Activated CD8-positive, alpha-beta memory T cell treated with anti-CD3 and anti-CD28 coated beads, Interleukin-2, amount 50 U/mL, for 24 hours (primary cell): ENCODE data around the gene HES3.
"Not testable (repeated sequence)": the region's sequence is repeated elsewhere in the genome, so short reads cannot be mapped to it uniquely, and the experiment has no call there.

ENCODE experiments used
- DNase-seq: peaks from one replicate; pipeline ENCODE4 v3.0.0-alpha.2; 2020; ENCODE audit errors: extremely low read depth

Gene HES3

DNA sequence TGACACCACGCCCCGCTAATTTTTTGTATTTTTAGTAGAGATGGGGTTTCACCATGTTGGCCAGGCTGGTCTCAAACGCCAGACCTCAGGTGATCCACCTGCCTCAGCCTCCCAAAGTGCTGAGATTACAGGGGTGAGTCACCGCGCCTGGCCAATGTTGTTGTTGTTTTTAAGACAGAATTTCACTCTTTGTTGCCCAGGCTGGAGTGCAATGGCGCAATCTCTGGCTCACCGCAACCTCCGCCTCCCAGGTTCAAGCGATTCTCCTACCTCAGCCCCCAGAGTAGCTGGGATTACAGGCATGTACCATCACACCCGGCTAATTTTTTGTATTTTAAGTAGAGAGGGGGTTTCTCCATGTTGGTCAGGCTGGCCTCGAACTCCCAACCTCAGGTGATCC lies 24.3 kb upstream of the HES3 start:
- not testable (repeated sequence) for DNase-seq

- DNase-seq, result no peak
Measured at GRCh38 chr1:6220236-6220635, 23.7 kb upstream of the HES3 start.

DNA sequence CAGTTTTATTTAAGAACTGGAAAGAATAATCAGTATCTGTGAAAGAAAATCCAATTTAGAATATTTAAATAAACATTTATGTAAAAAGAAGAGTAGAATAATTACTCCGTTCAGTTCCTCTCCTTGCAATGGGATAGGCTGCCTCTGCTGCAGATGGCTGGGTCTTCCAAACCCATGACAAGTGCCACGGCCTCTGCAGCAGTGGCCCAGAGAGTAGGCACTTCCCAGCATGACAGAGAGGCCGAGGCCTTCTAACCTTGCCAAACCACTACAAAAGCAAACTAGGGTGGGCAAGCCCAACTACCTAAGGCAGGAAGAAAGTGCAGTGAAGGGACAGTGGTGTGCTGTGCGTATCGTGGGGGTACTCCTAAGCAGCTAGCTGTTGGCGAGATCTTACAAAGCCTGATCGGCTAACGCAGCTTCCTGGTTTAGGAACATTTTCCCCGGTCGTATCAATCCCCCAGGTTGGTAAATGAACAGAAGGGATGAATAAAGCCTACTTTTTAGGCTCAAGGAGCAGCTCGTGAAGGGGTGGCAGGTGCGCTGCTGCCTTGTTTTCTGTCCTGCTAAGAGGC lies 22.7 kb upstream of the HES3 start:
- DNase-seq, result no peak

DNA sequence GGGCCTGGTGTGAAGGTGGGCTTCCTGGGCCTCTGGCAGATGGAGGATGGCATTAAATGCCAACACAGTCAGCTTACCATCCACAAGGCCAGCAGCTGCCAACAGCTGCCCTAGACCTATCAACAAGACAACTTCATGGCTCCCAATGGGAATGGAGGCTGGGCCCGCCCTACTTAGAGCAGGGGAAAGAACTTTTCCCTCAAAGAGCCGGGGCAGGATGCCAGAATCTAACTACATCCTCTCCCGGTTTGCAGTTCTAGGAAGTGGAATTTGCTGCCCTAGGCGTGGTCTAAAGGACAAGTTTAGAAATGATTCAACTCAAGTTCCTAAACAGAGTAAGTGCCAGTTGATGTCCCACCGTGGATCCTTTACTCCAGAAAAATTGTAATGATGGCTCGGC lies 21.3 kb upstream of the HES3 start:
- DNase-seq, result no peak

DNA sequence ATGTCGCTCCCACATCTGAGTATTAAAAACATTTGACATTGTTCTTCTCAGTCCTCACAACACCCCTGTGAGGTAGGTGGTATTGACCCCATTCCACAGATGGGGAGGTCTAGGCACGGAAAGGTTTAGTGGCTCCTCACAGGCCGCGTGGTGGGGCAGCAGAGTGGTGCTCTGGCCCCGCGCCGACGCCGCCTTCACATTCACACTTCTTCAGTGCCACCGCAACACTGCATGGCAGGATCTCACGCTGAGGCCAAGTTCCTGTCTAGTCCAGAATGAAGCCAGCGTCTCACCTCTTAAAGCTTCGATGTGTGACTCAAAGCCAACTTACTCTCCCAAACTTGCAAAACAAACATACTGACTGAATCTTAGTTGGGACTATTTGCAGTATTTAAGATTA lies 20.4 kb upstream of the HES3 start:
- no peak for DNase-seq

DNA sequence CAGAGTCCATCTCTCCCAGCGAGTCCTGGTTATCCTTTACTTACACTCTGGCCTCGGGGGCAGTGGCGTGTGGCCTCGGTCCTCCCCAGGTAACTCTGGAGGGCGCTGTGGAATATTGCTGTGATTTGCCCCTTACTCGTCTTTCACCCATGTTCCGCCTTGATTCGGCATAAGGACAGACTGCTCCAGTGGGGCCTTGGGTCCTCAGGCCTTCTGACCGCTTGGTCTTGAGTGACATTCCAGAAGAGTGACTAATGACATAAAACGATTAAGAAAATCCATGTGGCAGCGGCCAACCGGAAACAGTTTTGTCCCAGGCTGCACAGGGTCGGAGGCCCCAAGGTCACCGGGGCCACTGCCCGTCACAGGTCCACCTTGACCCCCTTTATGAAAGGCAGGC lies 19.3 kb upstream of the HES3 start:
- no peak for DNase-seq

GRCh38 chr1:6225651-6226050 lies 18.3 kb upstream of the HES3 start:
- no peak for DNase-seq

DNA sequence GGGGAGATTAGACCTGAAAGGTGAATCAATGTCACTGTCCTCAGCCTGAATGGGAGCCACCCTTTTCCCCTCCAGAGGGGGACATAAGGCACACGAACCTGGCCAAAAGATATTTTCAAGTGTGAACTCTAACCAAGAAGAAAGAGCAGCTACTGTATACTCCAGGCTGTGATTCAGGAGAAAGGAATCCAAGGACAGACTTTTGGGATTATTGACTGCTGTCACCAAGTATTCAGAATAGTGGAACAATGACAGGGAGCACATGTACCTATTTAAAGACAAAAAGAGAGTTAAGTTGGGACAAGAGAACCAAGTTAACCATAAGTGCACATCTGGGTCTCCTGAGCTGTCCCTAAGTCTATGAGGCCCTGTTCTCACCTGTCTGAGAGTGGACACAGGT lies 10.6 kb upstream of the HES3 start:
- no peak for DNase-seq

GRCh38 chr1:6234502-6235295 lies 9.3 kb upstream of the HES3 start:
- DNase-seq, result no peak

DNA sequence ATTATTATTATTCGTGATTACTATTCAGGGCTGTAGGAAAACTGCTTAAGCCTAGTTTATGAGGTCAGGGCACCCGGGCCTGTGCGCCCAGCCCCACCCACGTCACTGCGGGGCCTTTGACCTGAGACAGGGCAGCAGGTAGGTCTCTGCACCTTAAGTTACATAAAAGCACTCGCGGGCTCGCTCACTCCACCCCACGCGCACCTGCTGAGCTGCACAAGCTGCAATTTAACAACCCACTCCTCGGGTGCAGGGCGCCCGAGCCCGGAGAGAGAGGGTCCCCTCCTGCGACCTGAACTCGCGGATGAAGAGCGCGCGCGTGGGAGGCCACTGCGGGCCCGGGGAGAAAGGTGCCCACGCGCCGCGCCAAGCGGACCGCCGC lies 8.7 kb upstream of the HES3 start:
- no peak for DNase-seq

DNA sequence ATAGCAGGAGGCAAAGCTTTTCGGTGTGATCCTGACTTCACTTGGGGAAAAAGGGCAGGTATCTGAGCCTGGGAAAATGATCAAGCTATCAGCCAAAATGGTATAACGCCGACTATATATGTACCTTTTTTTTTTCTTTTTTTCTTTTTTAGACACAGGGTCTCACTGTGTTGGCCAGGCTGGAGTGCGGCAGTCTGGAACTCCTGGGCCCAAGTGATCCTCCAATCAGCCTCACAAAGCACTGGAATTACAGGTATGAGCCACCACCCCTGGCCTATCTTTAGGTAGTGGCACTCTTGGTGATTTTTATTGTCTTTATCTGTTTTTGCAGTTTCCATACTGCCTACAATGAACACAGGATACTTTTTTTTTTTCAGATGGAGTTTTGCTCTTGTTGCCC lies 6.9 kb upstream of the HES3 start:
- no peak for DNase-seq

- no peak for DNase-seq
Measured at GRCh38 chr1:6239213-6239752, 4.7 kb upstream of the HES3 start.

DNA sequence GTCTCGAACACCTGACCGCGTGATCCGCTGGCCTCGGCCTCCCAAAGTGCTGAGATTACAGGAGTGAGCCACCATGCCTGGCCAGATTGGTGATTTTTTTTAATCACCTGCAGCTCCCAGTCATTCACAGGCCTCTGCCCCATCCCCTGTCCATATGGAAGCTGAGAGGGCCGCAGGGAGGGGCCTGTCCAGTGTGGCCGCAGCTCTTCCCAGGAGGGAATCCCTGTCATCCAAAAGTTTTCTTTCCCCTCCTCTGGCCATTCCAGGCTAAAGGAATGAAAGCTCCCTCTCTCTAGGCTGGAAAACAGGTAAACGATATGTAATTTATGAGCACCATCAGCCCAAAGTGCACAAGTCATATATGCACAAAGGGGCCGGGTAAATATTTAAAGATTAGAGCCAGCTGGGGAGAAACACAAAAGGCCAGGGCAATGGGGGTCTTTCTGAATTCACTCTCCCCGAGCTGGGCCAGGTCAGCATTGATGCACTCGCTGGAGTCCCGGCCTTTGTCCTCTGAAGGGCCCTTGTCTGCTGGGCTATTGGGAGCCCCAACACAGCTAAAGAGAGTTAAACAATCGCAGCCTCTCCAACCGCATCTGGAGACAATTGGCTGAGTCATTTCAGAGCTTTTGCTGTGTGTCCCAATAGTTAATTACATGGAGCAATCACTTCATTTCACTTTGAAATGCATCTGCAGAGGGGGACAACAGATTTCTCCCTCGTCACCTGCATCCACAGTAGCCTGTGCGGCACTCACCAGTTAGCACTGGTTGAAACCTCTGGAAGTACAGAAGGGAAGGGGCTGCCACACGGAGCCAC lies 3.8 kb upstream of the HES3 start:
- DNase-seq, result no peak

GRCh38 chr1:6241107-6241886 lies 2.7 kb upstream of the HES3 start:
- DNase-seq, result no peak

DNA sequence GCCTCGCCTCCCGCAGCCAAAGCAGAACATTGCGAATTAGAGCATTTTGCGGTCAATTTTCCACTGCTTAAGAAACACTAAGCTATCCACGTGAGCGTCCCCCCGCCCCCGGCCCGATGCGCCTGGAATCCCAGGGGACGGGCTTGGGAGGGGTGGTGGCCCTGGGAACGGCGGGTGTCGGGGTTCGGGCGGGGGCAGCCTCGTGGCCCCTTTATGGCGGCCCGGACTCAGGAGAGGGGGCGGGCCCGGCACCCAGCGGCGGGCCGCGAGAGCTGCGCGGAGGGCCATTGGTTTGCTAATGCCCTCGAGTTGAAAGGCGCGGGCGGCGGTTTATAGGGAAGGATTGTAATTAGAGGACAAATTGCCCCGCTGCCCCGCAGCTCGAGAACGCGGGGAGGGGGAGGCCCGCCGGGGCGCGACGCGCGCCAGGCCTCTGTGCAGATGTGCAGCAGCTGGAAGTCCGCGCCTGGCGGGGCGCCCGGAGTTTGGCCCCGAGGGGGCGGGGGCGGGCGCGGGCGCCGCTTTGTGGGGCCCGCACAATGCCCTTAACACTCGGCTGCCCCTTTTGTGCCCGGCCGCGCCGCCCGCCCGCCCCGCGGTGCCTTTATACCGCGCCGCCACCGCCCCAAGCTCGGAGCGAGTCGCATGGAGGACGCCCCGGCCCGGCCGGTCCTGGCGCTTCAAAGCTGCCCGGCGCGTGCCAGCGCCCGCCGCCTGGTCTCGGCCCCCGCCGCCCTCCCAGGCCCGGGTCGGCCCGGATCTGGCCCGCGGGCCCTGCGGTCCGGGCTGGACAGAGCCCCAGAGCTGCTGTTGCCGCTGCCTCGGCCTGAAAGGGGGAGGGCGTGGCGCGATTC lies 1.9 kb upstream of the HES3 start:
- no peak for DNase-seq

GRCh38 chr1:6243053-6243834 lies 735 bp upstream of the HES3 start:
- DNase-seq, result no peak

DNA sequence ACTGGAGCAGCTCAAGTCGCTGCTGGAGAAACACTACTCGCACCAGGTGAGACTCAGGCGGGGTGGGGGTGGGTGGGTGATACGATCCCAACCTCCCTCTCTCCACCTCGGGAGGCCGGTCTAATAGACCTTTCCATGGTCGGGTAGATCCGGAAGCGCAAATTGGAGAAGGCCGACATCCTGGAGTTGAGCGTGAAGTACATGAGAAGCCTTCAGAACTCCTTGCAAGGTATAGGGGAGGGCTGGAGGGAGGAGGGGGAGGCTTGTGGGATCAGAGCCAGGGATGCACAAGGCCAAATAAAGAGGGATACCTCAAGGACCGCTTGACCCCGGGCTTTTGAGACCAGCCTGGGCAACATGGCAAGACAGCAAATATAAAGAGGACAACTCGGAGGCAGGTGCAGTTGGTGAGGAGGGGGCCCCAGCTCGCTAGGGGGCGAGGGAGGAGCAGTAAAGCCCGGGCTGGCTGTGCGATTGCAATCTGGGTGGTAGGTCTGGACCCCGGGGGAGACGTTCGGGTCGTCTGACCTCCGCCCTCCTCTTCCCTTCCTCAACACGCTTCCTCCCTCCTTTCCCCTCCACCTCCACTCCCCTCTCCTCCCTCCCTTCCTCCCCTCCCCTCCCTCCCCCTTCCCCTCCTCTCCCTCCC lies 546 bp downstream of the HES3 start:
- DNase-seq, result no peak

DNA sequence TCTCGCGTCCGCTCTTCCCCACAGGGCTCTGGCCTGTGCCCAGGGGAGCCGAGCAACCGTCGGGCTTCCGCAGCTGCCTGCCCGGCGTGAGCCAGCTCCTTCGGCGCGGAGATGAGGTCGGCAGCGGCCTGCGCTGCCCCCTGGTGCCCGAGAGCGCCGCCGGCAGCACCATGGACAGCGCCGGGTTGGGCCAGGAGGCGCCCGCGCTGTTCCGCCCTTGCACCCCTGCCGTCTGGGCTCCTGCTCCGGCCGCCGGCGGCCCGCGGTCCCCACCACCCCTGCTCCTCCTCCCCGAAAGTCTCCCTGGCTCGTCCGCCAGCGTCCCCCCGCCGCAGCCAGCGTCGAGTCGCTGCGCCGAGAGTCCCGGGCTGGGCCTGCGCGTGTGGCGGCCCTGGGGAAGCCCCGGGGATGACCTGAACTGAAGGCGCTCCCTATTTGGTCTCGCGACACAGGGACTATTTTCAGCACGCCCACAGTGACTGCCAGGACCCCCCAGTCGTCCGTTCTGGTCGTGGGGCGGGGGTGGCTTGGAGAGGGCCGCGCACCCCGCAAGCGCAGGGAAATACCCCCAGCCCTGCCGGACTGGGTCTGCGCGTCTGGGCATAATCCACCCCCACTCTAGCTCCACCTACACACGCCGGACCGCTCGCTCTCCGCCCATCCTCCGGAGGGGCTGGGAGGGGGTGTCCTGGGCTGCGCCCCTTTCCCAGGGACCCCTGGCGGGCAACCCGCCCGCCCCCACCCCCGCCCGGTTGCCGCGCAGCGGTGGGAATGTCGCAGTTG lies 1.3 kb downstream of the HES3 start:
- DNase-seq, result no peak
